Measurements from ENCODE around the gene RPS27.
"Not testable (repeated sequence)": the region's sequence is repeated elsewhere in the genome, so short reads cannot be mapped to it uniquely, and the experiment has no call there.

The RPS27 gene

DNA sequence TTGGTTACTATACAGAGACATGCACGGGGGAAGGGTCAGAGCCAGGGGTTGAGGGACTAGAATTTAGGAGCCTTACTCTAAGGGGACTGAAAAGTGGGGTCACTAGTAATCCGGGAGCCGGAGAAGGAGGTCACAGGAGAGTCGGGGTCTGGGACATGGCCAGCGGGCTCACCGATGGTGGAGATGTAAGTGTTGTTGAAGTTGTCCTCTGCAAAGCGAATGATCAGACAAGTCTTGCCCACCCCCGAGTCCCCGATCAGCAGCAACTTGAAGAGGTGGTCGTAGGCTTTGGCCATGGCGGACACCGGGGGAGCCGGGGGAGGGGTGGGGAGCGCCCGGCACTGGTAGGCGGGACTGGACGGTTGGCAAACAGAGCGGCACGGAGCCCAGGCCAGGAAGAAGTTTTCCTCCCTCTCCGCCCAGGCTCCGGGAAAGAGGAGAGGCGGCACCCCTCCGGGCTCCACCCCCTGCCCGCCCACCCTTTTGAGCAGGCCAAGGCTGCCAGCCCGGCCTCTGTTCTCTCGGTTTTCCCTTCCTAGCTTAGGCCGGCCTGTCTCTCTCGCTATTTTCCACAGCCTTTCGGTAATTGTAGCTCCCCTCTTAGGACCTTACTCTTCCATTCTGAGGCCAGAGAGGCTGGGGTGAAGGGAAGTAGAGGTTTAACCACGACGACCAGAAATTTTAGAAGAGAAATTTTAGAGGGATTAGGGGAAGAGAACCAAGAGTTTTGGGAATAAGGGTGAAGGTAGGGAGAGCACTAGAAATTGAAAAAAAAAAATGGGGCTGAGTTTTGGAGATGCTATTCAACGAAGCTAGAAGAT, 4.4 kb upstream of the RPS27 start, which contains the start of gene RAB13:
TSS of gene RAB13 (minus strand) at position 399 of the 821 bp plus-strand sequence. CDS start at position 296, 103 bp downstream.
- no peak for DNase-seq (ENCODE audit: low read depth in 2 of 2)

DNA sequence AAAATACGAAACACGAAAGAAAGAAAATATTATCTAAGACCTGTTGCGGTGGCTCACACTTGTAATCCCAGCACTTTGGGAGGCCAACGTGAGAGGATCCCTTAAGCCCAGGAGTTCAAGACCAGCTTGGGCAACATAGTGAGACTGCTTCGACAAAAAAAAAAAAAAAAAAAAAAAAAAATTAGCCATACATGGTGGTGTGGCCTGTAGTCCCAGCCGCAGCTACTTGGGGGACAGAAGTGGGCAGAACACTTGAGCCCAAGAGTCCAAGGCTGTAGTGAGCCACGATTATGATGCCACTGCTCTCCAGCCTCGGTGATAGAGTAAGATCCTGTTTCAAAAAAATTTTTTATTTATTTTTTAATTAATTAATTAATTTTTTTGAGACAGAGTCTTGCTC, 2.9 kb upstream of the RPS27 start:
- no peak for DNase-seq (ENCODE audit: low read depth in 2 of 2)

DNA sequence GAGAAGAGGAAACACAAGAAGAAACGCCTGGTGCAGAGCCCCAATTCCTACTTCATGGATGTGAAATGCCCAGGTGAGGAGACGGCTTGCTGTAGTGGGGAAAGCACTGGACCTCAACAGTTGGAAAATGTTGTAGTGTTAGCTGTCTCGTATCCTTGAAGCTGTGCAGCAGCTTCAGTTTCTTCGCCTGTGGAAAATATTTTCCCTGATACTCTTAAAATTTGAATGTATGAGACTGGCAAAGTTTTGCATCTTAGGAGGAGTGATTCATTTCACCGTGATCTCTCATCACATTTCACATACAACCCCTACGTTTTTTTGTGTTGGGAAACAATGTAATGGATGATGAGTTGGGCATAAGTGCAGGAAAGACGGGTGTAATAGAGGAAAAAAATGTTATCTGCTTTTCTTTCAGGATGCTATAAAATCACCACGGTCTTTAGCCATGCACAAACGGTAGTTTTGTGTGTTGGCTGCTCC, 629 bp downstream of the RPS27 start:
- no peak for DNase-seq (ENCODE audit: low read depth in 2 of 2)

DNA sequence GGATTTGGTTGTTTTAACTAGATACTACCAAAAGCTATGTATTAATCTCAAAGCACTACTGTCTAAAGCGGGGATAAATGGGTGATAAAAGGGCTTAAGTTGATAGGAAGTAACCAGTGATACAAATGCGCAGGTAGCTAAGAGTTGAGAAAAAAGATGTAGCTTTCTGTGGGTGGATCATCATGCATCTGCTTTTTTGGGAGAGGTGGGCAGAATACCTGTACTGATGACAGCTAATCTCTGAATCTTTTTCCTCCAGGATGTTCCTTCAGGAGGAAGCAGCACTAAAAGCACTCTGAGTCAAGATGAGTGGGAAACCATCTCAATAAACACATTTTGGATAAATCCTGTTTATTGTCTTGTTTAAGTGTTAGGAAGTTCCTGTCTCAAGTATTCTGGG, 1.2 kb downstream of the RPS27 start:
- DNase-seq (ENCODE audit: low read depth in 2 of 2), result no peak

DNA sequence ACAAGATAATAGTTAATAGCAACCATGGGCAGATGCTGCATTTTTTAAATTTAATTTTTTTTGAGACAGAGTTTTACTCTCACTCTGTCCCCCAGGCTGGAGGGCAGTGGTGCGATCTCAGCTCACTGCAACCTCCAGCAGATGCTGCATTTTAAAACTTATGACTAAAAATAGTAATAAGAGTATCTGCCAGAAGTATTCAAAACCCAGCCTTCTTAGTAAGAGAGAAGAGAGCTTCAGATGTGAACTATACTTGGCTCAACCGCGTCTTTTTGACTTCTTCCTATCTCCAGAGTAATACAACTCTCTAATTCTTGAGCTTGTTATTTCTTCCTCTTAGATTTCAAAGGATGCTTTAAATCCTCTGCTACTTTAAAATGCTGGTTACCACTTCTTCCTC, 4.6 kb downstream of the RPS27 start:
- DNase-seq (ENCODE audit: low read depth in 2 of 2), result no peak

DNA sequence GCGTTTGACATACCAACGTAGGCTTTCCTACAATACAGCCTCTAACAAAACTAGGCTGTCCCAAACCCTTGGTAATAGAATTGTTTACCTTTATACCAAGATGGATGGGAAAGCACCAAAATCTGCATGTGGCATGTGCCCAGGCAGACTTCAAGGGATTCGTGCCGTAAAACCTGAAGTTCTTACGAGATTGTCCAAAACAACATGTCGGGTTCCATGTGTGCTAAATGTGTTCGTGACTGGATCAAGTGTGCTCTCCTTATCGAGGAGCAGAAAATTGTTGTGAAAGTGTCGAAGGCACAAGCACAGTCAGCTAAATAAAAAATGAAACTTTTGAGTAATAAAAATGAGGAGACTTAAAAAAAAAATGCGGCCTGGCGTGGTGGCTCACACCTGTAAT, 5.1 kb downstream of the RPS27 start:
- no peak for DNase-seq (ENCODE audit: low read depth in 2 of 2)

DNA sequence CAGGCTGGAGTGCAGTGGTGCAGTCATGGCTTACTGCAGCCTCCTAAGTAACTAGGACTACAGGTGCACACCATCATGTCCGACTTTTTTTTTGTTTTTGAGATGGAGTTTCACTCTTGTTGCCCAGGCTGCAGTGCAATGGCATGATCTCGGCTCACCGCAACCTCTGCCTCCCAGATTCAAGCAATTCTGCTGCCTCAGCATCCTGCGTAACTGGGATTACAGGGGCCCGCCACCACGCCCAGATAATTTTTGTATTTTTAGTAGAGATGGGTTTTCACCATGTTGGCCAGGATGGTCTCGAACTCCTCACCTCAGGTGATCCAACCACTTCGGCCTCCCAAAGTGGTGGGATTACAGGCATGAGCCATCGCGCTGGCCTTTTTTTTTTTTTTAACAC, 6.3 kb downstream of the RPS27 start:
- DNase-seq (ENCODE audit: low read depth in 2 of 2), result not testable (repeated sequence)

DNA sequence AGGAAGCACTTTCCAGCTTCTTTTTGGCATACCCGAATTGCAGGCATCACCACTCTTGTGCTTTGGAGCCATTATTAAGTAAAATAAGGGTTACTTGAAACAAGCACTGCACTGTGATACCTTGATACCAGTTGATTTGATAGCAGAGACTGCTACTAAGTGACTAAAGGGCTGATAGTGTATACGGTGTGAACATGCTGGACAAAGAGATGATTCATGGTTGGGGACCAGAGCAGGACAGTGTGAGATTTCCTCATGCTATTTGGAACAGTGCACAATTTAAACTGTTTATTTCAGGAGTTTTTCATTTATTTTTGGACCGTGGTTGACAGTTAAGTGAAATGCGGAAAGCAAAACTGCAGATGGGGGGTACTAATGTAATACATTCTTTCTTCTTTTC, 9.9 kb downstream of the RPS27 start:
- no peak for DNase-seq (ENCODE audit: low read depth in 2 of 2)

DNA sequence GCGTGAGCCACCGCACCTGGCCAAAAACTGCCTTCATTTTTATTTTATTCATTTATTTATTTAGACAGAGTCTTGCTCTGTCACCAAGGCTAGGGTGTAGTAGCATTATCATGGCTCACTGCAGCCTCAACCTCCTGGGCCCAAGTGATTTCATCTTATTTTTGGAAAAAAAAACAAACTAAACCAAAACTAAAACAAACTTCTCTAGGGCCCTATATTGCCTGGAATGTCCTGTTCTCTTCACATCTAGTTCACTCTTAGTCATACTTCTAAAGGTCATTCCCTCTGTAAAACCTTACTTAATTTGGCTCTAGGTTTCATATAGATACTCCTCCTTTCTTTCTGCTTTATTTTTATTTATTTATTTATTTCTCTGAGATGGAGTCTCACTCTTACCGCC, 15.6 kb downstream of the RPS27 start:
- no peak for DNase-seq (ENCODE audit: low read depth in 2 of 2)

DNA sequence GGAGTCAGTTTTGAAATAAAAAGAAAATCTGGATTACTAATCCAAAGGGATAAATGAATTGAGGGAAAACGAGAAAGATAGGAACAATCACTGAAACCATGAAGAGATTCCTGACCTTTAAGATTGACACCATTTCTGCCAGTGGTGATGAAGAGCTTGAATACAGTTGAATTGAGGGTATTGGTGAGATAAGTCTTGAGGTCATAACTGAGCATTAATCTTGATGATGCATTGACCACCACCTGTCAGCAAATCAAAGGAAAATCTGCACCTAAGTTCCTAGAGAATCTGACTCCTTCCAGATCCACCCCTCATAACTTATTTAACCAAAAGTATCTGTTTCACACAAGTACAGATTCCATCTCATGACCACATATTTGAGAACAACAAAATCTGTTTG, 21.6 kb downstream of the RPS27 start:
- DNase-seq (ENCODE audit: low read depth in 2 of 2), result no peak

DNA sequence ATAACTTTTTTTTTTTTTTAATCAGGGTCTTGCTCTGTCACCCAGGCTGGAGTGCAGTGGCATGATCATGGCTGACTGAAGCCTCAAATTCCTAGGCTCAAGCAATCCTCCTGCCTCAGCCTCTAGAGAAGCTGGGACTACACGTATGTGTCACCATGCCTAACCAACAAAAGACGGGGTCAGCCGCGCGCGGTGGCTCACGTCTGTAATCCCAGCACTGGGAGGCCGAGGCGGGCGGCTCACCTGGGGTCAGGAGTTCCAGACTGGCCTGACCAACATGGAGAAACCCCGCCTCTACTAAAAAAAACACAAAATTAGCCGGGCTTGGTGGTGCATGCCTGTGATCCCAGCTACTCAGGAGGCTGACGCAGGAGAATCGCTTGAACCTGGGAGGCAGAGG, 22.0 kb downstream of the RPS27 start:
- not testable (repeated sequence) for DNase-seq (ENCODE audit: low read depth in 2 of 2)

DNA sequence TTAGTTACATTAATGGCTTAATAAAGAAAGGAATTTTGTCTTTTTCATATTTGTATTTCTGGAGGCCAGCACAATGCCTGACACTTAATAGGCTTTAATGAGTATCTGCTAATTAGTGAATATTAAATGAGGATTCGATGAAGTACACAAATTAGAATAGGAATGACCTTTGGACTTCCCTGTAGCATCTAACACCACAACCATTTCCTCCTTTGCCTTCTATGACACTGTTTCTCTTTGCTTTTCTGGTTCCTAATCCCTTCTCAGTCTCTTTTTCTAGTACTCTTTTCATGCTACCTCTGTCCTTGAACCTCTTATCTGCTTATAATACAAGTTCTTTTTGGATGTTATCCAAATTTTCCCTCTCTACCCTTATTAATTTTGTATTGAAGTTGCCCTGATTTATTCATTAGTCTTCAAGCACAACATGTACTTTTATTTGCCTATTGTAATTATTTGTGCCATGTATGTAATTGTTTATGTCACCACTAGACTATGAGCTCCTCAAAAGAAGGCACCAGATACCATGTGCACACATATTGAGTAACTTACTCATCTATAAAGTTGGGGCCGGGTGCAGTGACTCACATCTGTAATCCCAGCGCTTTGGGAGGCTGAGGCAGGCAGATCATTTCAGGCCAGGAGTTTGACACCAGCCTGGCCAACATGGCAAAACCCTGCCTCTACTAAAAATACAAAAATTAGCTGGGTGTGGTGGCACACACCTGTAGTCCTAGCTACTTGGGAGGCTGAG, 23.8 kb downstream of the RPS27 start:
- no peak for DNase-seq (ENCODE audit: low read depth in 2 of 2)

DNA sequence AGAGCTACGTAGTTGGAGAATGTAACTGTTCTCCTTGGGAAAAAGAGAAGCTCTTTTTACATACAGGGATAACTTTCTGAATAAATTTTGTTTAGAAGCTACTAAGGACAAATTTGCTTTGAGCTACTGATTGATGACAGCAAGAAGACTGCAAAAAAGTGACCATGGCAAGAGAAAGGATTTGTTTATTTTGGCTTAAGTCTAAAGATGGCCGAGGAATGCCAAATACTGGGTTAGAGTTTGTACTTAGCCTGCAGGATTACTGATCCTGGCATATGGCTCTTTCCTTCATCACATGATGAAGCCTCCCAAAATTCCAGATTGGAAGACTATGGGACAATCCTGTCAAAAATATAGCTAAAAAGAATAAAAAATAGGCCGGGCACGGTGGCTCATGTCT, 28.7 kb downstream of the RPS27 start:
- DNase-seq (ENCODE audit: low read depth in 2 of 2), result no peak

DNA sequence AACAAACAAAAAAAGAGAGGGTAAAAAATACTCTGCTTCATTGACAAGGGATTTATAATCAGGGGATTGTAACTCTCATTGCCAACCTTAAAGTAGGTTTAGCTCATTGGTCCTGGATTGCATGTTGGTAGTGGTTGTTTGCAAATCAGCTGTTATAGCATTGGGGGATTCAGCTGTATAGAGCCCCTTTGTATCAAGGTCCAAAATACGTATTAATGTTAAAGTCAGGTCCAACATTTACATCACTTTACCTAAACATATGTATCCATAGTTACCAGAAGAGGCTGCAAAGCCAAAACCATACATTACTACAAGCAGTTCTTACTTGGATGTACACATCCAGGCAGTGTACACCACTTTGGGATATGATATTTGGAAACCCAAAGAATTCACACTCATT, 29.4 kb downstream of the RPS27 start:
- DNase-seq (ENCODE audit: low read depth in 2 of 2), result no peak

DNA sequence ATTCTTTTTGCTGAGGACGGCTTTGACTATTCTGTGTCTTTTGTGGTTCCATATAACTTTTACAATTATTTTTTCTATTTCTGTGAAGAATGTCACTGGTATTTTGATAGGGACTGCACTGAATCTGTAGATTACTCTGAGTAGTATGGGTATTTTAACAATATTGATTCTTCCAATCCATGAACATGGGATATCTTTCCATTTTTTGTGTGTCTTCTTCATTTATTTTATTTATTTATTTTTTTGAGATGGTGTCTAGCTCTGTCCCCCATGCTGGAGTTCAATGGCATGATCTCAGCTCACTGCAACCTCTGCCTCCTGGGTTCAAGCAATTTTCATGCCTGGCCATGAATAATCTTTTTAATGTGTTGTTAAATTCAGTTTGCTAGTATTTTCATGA, 43.1 kb downstream of the RPS27 start:
- DNase-seq (ENCODE audit: low read depth in 2 of 2), result not testable (repeated sequence)
